GM12878 (cell line): Measurements from ENCODE around the gene CEACAM5. TPM values are rescaled to one million over a fixed set of nuclear protein-coding genes. Genes with fewer than 3 reads are reported as not detected.

Experiments used
- ATAC-seq: fragments of 200-7000 bp; cut with Tn5 transposase; 3 replicates; pipeline ENCODE4 v1.9.1; 2020; ENCODE audit warnings: mild to moderate bottlenecking, moderate library complexity
- BruUV-seq: library from RNA; stranded (reverse); fragments of 400-500 nt; replicated peaks from 2 replicates; lab custom pipeline; 2021; lab: Mats Ljungman, UMichigan
- CTCF ChIA-PET: fragments of 300-600 bp; sonication (Branson Sonifier 250); formaldehyde crosslinking; extraction: SDS; loops from one replicate; lab custom pipeline; 2021; ENCODE audit warnings: inconsistent platforms; lab: Yijun Ruan, JAX
- POLR2A ChIA-PET: fragments of 350-600 bp; formaldehyde crosslinking; extraction: SDS; loops from one replicate; lab custom pipeline; 2021; ENCODE audit warnings: inconsistent platforms; lab: Charles Lee
- RAD21 ChIA-PET: fragments of 300-600 bp; sonication (Branson Sonifier 250); formaldehyde crosslinking; loops from one replicate; lab custom pipeline; 2023; ENCODE audit warnings: antibody characterized with exemption; ENCODE audit not compliant: unreplicated experiment; lab: Charles Lee
- SMC1A ChIA-PET: fragments of 300-600 bp; sonication (Branson Sonifier 250); formaldehyde crosslinking; loops from one replicate; lab custom pipeline; 2023; ENCODE audit not compliant: unreplicated experiment, uncharacterized antibody; lab: Charles Lee
- DNase-seq: peaks from one replicate; pipeline ENCODE4 v3.0.0-alpha.2; 2011; ENCODE audit warnings: low read depth, low spot score
- FAIRE-seq: peaks from 3 replicates; lab custom pipeline; 2011; peaks lifted over from hg19 to GRCh38; lab: Jason Lieb, UNC
- H2AFZ ChIP-seq: 2 replicates; pipeline ENCODE4 v1.6.0; 2011; ENCODE audit warnings: low read depth, low read length, control low read depth; ENCODE audit not compliant: control insufficient read depth
- H3K27ac ChIP-seq: 2 replicates; pipeline ENCODE4 v1.5.1; 2011; ENCODE audit warnings: control low read depth; ENCODE audit not compliant: control insufficient read depth, insufficient read depth
- H3K27me3 ChIP-seq, 2 experiments: replicated peaks in 1 of 2; 2 replicates each; pipeline versions ENCODE4 v1.6.0 to v1.6.1; 2011; ENCODE audit warnings: low read length in 1 of 2; ENCODE audit not compliant: control insufficient read depth in 2 of 2, insufficient read depth in 2 of 2
- H3K36me3 ChIP-seq, 2 experiments: 2 replicates each; pipeline ENCODE4 v1.5.1; 2011; ENCODE audit warnings: low read length in 1 of 2; ENCODE audit not compliant: control insufficient read depth in 2 of 2, insufficient read depth in 2 of 2
- H3K4me1 ChIP-seq: 2 replicates; pipeline ENCODE4 v1.6.1; 2011; ENCODE audit warnings: mild to moderate bottlenecking, low read length, moderate library complexity, mixed read lengths; ENCODE audit not compliant: control insufficient read depth, insufficient read depth
- H3K4me2 ChIP-seq: 2 replicates; pipeline ENCODE4 v1.6.0; 2011; ENCODE audit warnings: control low read depth; ENCODE audit not compliant: control insufficient read depth, insufficient read depth
- H3K4me3 ChIP-seq: fragments of 200-600 bp; sonication (generic); 2 replicates; pipeline ENCODE4 v1.5.1; 2016
- H3K79me2 ChIP-seq: 2 replicates; pipeline ENCODE4 v1.6.0; 2011; ENCODE audit warnings: low read length; ENCODE audit not compliant: control insufficient read depth, insufficient read depth
- H3K9ac ChIP-seq: 2 replicates; pipeline ENCODE4 v1.8.0; 2011; ENCODE audit warnings: low read length, control low read depth, mixed read lengths; ENCODE audit not compliant: control insufficient read depth, insufficient read depth
- H3K9me3 ChIP-seq: replicated peaks from 3 replicates; pipeline ENCODE4 v1.5.1; 2011; ENCODE audit warnings: mild to moderate bottlenecking, low read length; ENCODE audit not compliant: control insufficient read depth, insufficient read depth
- H4K20me1 ChIP-seq: 2 replicates; pipeline ENCODE4 v1.6.0; 2011; ENCODE audit not compliant: control insufficient read depth, insufficient read depth
- ATF3 ChIP-seq: IDR thresholded peaks from 2 replicates; pipeline ENCODE4 v1.6.1; 2011; ENCODE audit warnings: low read depth, mild to moderate bottlenecking, low read length, moderate library complexity, borderline replicate concordance; ENCODE audit errors: extremely low read depth
- ATF7 ChIP-seq: fragments of 450-650 bp; IDR thresholded peaks from 2 replicates; pipeline ENCODE4 v1.6.1; 2016; ENCODE audit warnings: low read depth, mild to moderate bottlenecking
- BMI1 ChIP-seq: fragments of 450-650 bp; IDR thresholded peaks from 2 replicates; pipeline ENCODE4 v1.6.1; 2016; ENCODE audit warnings: mild to moderate bottlenecking, moderate library complexity, borderline replicate concordance
- CHD4 ChIP-seq: fragments of 200-600 bp; sonication (generic); IDR thresholded peaks from 2 replicates; pipeline ENCODE4 v1.6.1; 2016; ENCODE audit warnings: mild to moderate bottlenecking
- HDAC2 ChIP-seq: fragments of 200-600 bp; sonication (generic); IDR thresholded peaks from 2 replicates; pipeline ENCODE4 v1.6.1; 2017
- IRF5 ChIP-seq: fragments of 450-650 bp; IDR thresholded peaks from 2 replicates; pipeline ENCODE4 v1.6.1; 2017; ENCODE audit warnings: borderline replicate concordance
- MEF2B ChIP-seq: fragments of 450-650 bp; IDR thresholded peaks from 2 replicates; pipeline ENCODE4 v1.6.1; 2018; ENCODE audit warnings: mild to moderate bottlenecking, moderate library complexity; ENCODE audit not compliant: partially characterized antibody, poor library complexity, severe bottlenecking
- MYB ChIP-seq: fragments of 150-350 bp; IDR thresholded peaks from 2 replicates; pipeline ENCODE4 v1.6.1; 2014; ENCODE audit warnings: mild to moderate bottlenecking, low read depth, low read length, borderline replicate concordance
- NFIC ChIP-seq: IDR thresholded peaks from 2 replicates; pipeline ENCODE4 v1.6.1; 2012; ENCODE audit warnings: low read depth, mild to moderate bottlenecking, inconsistent platforms, low read length, moderate library complexity
- RELB ChIP-seq: fragments of 450-650 bp; IDR thresholded peaks from 2 replicates; pipeline ENCODE4 v1.6.1; 2017; ENCODE audit warnings: low read depth, mild to moderate bottlenecking, moderate library complexity
- ZNF384 ChIP-seq: IDR thresholded peaks from 2 replicates; pipeline ENCODE4 v1.6.1; 2012; ENCODE audit warnings: low read depth, mild to moderate bottlenecking, low read length, improper control_type of control experiment, borderline replicate concordance
- ZZZ3 ChIP-seq: IDR thresholded peaks from 2 replicates; pipeline ENCODE4 v1.6.1; 2011; ENCODE audit warnings: low read depth; ENCODE audit not compliant: control insufficient read depth, insufficient read length
- WGBS: methylation state at CpG from one replicate; pipeline ENCODE4 v1.1.6; 2016; ENCODE audit warnings: low lambda C conversion rate; ENCODE audit not compliant: insufficient replicate concordance, insufficient coverage; ENCODE audit errors: missing lambda C conversion rate; 5-methylcytosine and 5-hydroxymethylcytosine counted together
- in situ Hi-C: fragments of 300-500 bp; cut with MboI; formaldehyde crosslinking; loops from 9 replicates; pipeline ENCODE4 v1.14.3; 2018; ENCODE audit warnings: mixed read lengths
- intact Hi-C: fragments of 100-400 bp; cut with micrococcal nuclease; formaldehyde crosslinking; loops from one replicate; pipeline ENCODE4 v1.14.2; 2022; ENCODE audit not compliant: unreplicated experiment
- polyA plus RNA-seq, 11 experiments: library from polyadenylated mRNA; depleted of rRNA in 4 of 11; unstranded in 6 of 11; stranded (reverse) in 5 of 11; fragments of >200 nt; fragmentation: Nextera tagmentation in 4 of 11; fragmentation: Illumina TruSeq in 1 of 11; extraction: Ambion mirVana in 4 of 11; extraction: Trizol in 1 of 11; gene quantifications; 1 replicate in 1 of 11; 2 replicates in 10 of 11; pipeline versions ENCODE4 v1.2.1 to v1.2.3, GENCODE V29; 2011 to 2016; ENCODE audit warnings: inconsistent platforms in 2 of 11, missing spikeins in 2 of 11, low read depth in 1 of 11
- total RNA-seq, 4 experiments: library from RNA; depleted of rRNA in 3 of 4; stranded (reverse); fragments of >200 nt in 3 of 4; fragmentation: Illumina TruSeq in 1 of 4; extraction: Trizol in 1 of 4; gene quantifications; 2 replicates each; pipeline versions ENCODE4 v1.2.1 to v1.2.3, GENCODE V29; 2013 to 2021
- TF ChIP-seq, protein P1 (sequence below): IDR thresholded peaks from 2 replicates; pipeline ENCODE4 v1.6.1; 2011; ENCODE audit warnings: borderline replicate concordance, low read depth, mild to moderate bottlenecking, moderate library complexity, mixed read lengths, low read length; ENCODE audit not compliant: insufficient read depth; ENCODE audit errors: extremely low read length

CEACAM5 gene
- total and polyA plus RNA-seq, 10 of the 15 experiments (the other 5 are each of a cell fraction or from before 2014, with no cell fraction given): 0.38 TPM; not detected in 9

DNA sequence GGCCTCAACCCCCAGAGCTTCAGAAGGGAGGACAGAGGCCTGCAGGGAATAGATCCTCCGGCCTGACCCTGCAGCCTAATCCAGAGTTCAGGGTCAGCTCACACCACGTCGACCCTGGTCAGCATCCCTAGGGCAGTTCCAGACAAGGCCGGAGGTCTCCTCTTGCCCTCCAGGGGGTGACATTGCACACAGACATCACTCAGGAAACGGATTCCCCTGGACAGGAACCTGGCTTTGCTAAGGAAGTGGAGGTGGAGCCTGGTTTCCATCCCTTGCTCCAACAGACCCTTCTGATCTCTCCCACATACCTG lies 969 bp upstream of the CEACAM5 start:
- CTCF ChIA-PET: interaction anchor here (0.6 to 2.6 kb wide), 23 partner anchors 9 to 130 kb away, joined by 3 to 16 read pairs (median 4); no protein-coding TSS in a partner anchor
- SMC1A ChIA-PET: interaction anchor here (0.8 to 1.4 kb wide), 2 partner anchors 66 to 113 kb away, joined by 4 read pairs; no protein-coding TSS in a partner anchor
- Histone ChIP-seq H3K9me3 (no peaks in the 10 kb centered on the region), H4K20me1 (no peaks in the 10 kb centered on the region), H3K36me3 (no peaks in the 10 kb centered on the region), H2AFZ (no peak overlapping the region), H3K4me1 (no peaks in the 10 kb centered on the region), H3K4me3 (no peak overlapping the region), H3K9ac (no peak overlapping the region)
- POLR2A ChIA-PET: no interaction called here
- no peak for FAIRE-seq
- WGBS: 0% methylated on average over 5 of the region's 5 CpGs
- ATAC-seq: no peak
- in situ Hi-C loops: no loop called here
- BruUV-seq: no TSS peak
- RAD21 ChIA-PET: no interaction called here
- intact Hi-C loops: loop anchor here (1.0 kb wide), 1 partner anchor 39 kb away; no protein-coding TSS in a partner anchor
- TF ChIP-seq ATF7 (no peak), BMI1 (no peak), ZZZ3 (no peak), MYB (no peak)
- TF ChIP-seq, all 136 proteins: peak for 0
- Histone ChIP-seq H3K79me2 (no peaks in the 10 kb centered on the region), H3K27me3 (peaks cover 3 to 4% of the 10 kb centered on the region in 2 experiments), H3K4me2 (no peak overlapping the region), H3K27ac (no peak overlapping the region)
- DNase-seq: no peak

GRCh38 chr19:41707871-41708371 lies 505 bp upstream of the CEACAM5 start:
- H2AFZ ChIP-seq: no peak overlapping the region
- H3K9me3 ChIP-seq: no peaks in the 10 kb centered on the region
- H3K27me3 ChIP-seq: peaks cover 3 to 4% of the 10 kb centered on the region in 2 experiments
- ChIA-PET CTCF (interaction anchor here (1.5 kb wide), 1 partner anchor 8 kb away, joined by 6 read pairs; no protein-coding TSS in a partner anchor), SMC1A (no interaction called here), RAD21 (no interaction called here), POLR2A (no interaction called here)
- FAIRE-seq: no peak
- H3K9ac ChIP-seq: no peak overlapping the region
- WGBS: 20% methylated on average over 5 of the region's 5 CpGs
- in situ Hi-C loops (no loop called here), intact Hi-C loops (loop anchor here (1.0 kb wide), 1 partner anchor 38 kb away; no protein-coding TSS in a partner anchor)
- no peak for ATAC-seq
- H3K4me1 ChIP-seq: no peaks in the 10 kb centered on the region
- no peak for DNase-seq
- H3K27ac ChIP-seq: no peak overlapping the region
- no peak overlapping the region for H3K4me2 ChIP-seq
- no peaks in the 10 kb centered on the region for H3K36me3 ChIP-seq
- no peak overlapping the region for H3K4me3 ChIP-seq
- no TSS peak for BruUV-seq
- no peaks in the 10 kb centered on the region for H3K79me2 ChIP-seq
- H4K20me1 ChIP-seq: no peaks in the 10 kb centered on the region
- TF ChIP-seq IRF5 (no peak), CHD4 (no peak), MEF2B (no peak), RELB (no peak), NFIC (no peak), ZNF384 (no peak), ATF3 (no peak), HDAC2 (no peak)
- TF ChIP-seq, protein P1, sequence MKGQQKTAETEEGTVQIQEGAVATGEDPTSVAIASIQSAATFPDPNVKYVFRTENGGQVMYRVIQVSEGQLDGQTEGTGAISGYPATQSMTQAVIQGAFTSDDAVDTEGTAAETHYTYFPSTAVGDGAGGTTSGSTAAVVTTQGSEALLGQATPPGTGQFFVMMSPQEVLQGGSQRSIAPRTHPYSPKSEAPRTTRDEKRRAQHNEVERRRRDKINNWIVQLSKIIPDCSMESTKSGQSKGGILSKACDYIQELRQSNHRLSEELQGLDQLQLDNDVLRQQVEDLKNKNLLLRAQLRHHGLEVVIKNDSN: no peak
